GM19043 (cell line): Measurements from ENCODE around the gene C15orf40.
A peak's percentile ranks its signal among the peaks of the same experiment; 100 is the strongest.

ENCODE experiments used
- ATAC-seq: cut with Tn5 transposase; IDR thresholded peaks from one replicate; pipeline ENCODE4 v1.9.1; 2021; ENCODE audit warnings: low read depth; ENCODE audit not compliant: unreplicated experiment

C15orf40 gene

DNA sequence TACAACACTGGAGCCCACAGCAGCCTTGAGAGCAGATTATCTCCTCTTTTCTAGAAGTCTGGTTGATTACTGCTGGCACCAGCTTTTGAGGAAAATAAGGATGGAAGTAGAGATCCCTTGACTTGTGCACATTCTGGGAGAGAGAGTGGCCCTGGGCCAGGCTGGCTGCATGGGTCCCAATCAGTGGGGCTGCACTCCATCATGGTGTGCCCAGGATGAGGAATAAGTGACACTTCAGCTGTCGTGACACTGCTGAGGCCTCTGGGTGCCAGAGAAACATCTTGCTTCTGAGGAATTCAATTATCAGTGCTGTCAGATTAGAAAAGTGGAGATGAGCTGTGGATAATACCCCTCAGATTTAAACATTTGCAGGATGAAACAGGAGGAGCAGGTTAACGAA is 16.4 kb downstream of the C15orf40 start:
- no peak for ATAC-seq

DNA sequence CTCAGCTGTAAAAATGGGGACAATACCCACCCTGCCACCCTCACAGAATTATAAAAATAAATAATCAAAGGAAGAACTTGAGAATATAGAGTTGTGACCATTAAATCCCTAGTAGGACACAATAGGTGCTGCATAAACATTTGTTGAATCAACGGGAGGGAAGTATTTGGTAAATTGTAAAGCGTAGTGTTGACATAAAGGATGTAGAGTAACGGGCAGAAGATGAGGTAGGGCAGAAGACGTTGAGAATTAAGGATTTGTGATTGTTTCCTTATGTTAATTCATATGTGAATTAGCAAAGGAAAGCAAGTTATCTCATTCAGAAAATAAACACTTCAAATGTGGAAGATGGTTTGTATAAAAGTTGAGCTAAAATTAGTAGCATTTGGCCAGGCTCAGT is 18.3 kb downstream of the C15orf40 start:
- ATAC-seq = no peak

GRCh38 chr15:82992436-82992998 is 18.9 kb downstream of the C15orf40 start:
- no peak for ATAC-seq

GRCh38 chr15:82986442-82986780 is 25.0 kb downstream of the C15orf40 start:
- peak; percentile 17 for ATAC-seq

DNA sequence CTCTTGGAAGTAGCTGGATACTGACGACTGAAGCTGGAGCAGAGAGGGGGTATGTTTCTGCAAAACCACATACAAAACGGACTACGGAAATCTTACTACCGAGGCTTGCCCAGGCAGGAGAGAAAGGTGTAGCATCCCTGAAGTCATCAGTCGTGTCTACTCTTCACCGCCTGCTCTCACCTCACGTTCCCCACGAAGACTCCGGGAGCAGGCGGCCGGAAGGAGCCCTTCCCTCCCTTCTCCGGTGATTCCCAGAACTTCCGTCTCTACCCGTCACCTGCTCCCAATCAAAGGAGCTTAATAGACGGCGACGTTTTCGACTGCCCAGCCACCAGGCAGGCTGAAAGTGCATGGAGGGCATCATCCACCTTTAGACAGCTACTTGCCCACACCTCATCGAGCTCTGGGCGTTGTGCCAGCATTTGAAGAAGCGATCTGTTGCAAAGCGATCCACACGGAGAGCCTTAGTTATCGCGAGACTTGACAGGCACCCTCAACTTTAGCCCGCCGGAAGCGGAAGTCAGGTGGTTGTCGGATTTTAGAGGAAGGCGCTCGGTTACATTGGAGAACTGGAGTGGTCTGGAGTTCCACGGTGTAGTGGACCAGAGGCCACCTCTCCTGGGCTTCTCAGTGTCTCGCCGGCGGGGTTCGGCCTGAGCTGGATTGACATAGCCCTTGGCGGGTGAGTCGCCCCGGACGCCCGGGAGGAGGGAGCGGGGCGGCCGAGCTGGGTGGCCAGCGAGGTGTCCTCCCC is 25.6 kb downstream of the C15orf40 start, which contains the start of gene RAMAC:
Gene RAMAC, plus strand, starts transcription at position 523 of the 754 bp plus-strand sequence. CDS start 2,809 bp downstream, outside the sequence.
- ATAC-seq = peak; percentile 97

- ATAC-seq = no peak
These were observed 30.5 kb downstream of the C15orf40 start for GRCh38 chr15:82980981-82981380.

- ATAC-seq = no peak
These were observed 31.7 kb downstream of the C15orf40 start for GRCh38 chr15:82979726-82980125.

DNA sequence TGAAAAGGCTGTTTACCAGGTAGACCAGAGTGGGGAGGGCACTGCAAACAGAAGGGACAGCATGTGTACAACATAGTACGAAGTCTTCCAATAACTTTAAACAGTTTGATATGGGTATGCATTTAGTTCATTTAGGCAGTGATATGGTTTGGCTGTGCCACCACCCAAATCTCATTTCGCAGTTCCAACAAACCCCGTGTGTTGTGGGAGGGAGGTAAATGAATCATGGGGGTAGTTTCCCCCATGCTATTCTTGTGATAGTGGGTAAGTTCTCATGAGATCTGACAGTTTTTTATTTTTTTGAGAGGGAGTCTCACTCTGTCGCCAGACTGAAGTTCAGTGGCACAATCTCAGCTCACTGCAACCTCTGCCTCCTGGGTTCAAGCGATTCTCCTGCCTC is 33.0 kb downstream of the C15orf40 start:
- no peak for ATAC-seq

DNA sequence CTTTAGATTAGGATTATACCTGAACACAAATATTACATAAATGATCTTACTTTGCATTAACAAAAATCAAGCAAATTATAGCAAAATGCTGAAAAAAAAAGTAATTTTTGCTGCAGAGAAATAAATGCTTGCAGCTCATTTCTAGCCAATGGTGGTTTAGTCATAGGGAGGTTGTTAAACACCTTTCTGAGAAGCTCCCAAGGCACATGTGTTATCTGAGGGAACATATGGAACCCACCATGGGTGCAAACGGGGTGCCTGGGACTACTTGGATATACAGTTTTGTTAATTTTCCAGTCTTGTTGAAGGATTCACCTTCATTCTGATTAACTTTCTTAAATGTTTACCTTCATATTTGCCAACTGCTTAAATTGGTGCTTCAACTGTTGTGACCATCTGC is 34.4 kb downstream of the C15orf40 start:
- ATAC-seq = no peak

GRCh38 chr15:82972990-82973389 is 38.4 kb downstream of the C15orf40 start:
- ATAC-seq = no peak

GRCh38 chr15:82971218-82971984 is 40.0 kb downstream of the C15orf40 start:
- ATAC-seq = no peak

DNA sequence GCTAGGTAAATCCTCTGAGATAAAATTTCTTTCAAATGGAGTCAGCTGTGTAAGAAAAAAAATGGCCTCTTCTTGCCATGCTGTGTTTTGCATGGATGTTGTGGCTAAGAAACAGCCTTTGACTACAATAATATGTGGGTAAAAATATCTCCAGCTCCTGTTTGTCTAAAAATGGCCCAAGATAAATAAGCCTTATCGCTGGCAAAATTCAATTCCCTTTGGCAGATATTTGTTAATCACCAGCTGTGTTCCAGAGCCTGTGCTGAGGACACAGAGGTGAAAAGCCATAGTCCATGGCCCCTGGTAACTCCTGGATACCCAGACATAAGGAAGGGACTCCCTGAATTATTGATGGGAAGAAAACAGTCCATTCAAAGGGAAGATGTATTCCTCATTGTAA is 40.7 kb downstream of the C15orf40 start:
- no peak for ATAC-seq

GRCh38 chr15:82970078-82970686 is 41.3 kb downstream of the C15orf40 start:
- ATAC-seq = no peak

DNA sequence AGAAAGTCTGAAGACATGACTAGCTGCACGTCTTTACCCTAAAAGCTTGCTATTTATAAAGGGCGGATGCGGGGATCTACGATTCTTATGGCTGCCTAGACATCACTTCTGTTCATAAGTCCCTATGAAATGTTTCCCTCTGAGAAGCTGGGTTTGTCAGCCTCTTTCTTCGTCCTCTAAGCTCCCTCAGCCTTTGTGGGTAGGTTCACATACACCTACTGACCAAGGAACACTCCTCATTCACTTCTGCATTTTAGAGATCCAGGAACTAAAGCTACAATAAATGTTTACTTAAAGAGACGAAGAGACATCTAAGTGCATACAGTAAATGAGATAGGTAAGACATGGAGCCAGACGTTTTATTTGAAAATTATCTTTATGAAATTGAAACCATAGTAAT is 42.1 kb downstream of the C15orf40 start:
- ATAC-seq = no peak

DNA sequence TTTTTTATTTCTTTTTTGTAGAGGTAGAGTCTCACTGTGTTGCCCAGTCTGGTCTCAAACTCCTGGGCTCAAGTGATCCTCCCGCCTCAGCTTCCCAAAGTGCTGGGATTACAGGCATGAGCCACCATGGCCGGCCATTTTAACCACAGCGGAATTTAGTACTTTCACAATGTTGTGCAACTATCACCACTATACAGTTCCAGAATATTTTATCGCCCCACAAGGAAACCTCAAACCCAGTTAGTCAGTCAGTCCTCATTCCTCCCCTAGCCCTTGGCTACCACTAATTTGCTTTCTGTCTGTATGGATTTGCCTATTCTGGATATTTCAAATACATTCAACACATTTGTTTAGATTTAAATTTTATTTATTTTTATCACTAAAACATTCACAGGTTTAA is 43.4 kb downstream of the C15orf40 start:
- ATAC-seq = no peak

- ATAC-seq = peak; percentile 75
These were observed 44.8 kb downstream of the C15orf40 start for GRCh38 chr15:82966671-82967071.

GRCh38 chr15:82964890-82965289 is 46.5 kb downstream of the C15orf40 start:
- ATAC-seq = no peak

GRCh38 chr15:82963471-82964341 is 47.7 kb downstream of the C15orf40 start:
- ATAC-seq = no peak

DNA sequence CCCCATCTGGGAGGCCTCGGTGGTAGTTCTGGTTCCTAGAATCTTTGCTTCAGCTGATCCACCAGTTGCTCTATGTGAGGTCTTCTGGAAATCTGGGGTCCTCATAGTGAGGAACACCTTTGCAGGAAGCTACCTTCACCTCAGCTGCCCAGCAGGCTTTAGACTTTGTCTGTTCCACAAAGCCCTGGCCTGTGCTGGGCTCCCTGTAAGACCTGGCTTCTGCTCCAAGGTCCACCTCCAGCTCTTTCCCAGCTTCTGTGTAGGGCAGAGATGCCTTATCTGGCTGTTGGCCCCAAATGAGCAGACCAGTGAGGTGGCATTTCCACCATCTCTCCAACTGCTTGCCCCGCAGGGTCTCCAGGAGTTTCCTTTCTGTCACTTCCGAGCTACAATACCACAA is 50.7 kb downstream of the C15orf40 start:
- ATAC-seq = no peak

- ATAC-seq = no peak
These were observed 52.0 kb downstream of the C15orf40 start for GRCh38 chr15:82959423-82959822.
